HEK293 (cell line): Measurements from ENCODE around the gene CDC42.

Experiments
- ZIC2 ChIP-seq: fragments of 450-650 bp; formaldehyde crosslinking; IDR thresholded peaks from 2 replicates; pipeline ENCODE4 v1.5.1; 2016; ENCODE audit warnings: missing biosample characterization, missing genetic modification characterization
- ZNF629 ChIP-seq: fragments of 450-650 bp; formaldehyde crosslinking; IDR thresholded peaks from 2 replicates; pipeline ENCODE4 v1.5.1; 2017; ENCODE audit warnings: missing biosample characterization, missing genetic modification characterization
- ZNF776 ChIP-seq: fragments of 450-650 bp; formaldehyde crosslinking; IDR thresholded peaks from 2 replicates; pipeline ENCODE4 v1.5.0; 2017; ENCODE audit warnings: missing biosample characterization, missing genetic modification characterization, borderline replicate concordance

DNA sequence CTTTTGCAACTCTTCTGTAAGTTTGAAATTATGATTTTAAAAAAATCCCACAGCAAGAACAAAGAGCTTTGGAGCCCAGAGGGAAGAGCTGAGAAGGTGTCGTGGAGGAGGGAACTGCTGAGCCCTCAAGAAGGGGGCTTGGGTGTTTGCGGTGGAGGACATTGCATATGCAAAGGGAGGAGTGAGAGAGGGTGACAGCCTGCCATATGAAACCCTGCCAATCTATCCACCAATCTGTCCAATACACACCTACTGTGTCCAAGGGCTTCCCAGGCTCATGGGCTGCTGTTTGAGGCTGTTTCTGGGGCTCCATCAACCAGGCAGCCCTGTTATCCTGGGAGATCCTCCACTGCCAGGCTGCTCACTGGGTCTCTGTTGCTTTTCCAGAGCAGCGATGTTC is 75.2 kb downstream of the CDC42 start:
- TF ChIP-seq ZNF776 (tag by site-specific recombination) (no peak), ZNF629 (no peak), ZIC2 (tag by site-specific recombination) (no peak)
